Transverse colon (tissue), 4 donors: ENCODE measurements around the gene QDPR. TPM values are rescaled to one million over a fixed set of nuclear protein-coding genes. Genes with fewer than 3 reads are reported as not detected.

Experiments used
- DNase-seq: peaks from one replicate; pipeline ENCODE4 v3.0.0-alpha.2; 2019
- H3K27ac ChIP-seq, 4 donors: fragments of 200-600 bp; sonication (generic); 2 replicates each; pipeline ENCODE4 v1.5.1; 2016 to 2018; ENCODE audit warnings: inconsistent platforms in 4 of 4
- H3K27me3 ChIP-seq: fragments of 200-600 bp; sonication (generic); 2 replicates; pipeline ENCODE4 v1.5.1; 2017; ENCODE audit warnings: inconsistent platforms
- H3K36me3 ChIP-seq, 4 donors: fragments of 200-600 bp; sonication (generic); 2 replicates each; pipeline ENCODE4 v1.5.1; 2017 to 2019; ENCODE audit warnings: inconsistent platforms in 4 of 4
- H3K4me1 ChIP-seq, 4 donors: fragments of 200-600 bp; sonication (generic); 2 replicates each; pipeline ENCODE4 v1.5.1; 2017 to 2020; ENCODE audit warnings: inconsistent platforms in 4 of 4
- H3K4me3 ChIP-seq, 4 donors: fragments of 200-600 bp; sonication (generic); 1 replicate in 1 of 4; 2 replicates in 3 of 4; pipeline versions ENCODE4 v1.5.1 to v1.6.1; 2017 to 2019; ENCODE audit warnings: inconsistent platforms in 4 of 4
- H3K9me3 ChIP-seq, 2 donors: fragments of 200-600 bp; sonication (generic); 2 replicates each; pipeline ENCODE4 v1.5.1; 2017 to 2019; ENCODE audit warnings: inconsistent platforms in 2 of 2
- CTCF ChIP-seq, 5 experiments: fragments of 200-600 bp in 3 of 5; fragments of 450-650 bp in 2 of 5; sonication (generic) in 3 of 5; IDR thresholded peaks; 1 replicate in 2 of 5; 2 replicates in 3 of 5; pipeline ENCODE4 v1.5.1; 2016 to 2017; ENCODE audit warnings: antibody characterized with exemption in 5 of 5, inconsistent platforms in 3 of 5, mild to moderate bottlenecking in 2 of 5, moderate library complexity in 1 of 5
- EP300 ChIP-seq: sonication (generic); formaldehyde crosslinking; IDR thresholded peaks from one replicate; pipeline ENCODE4 v1.6.1; 2017; ENCODE audit warnings: antibody characterized with exemption, low read depth
- POLR2A ChIP-seq: fragments of 450-650 bp; IDR thresholded peaks from one replicate; pipeline ENCODE4 v1.6.1; 2016; ENCODE audit warnings: antibody characterized with exemption, mild to moderate bottlenecking, moderate library complexity
- POLR2AphosphoS5 ChIP-seq, 3 donors: sonication (generic); formaldehyde crosslinking; IDR thresholded peaks; one replicate each; pipeline ENCODE4 v1.6.1; 2016; ENCODE audit warnings: antibody characterized with exemption in 3 of 3
- WGBS, 2 donors: methylation state at CpG; one replicate each; pipeline ENCODE4 v1.1.5; 2018; ENCODE audit warnings: low coverage in 1 of 2; 5-methylcytosine and 5-hydroxymethylcytosine counted together
- in situ Hi-C, 4 donors: fragments of 200-750 bp; cut with MboI; loops; one replicate each; pipeline versions ENCODE4 v1.15.0 to v1.15.1; 2017; ENCODE audit warnings: low sequenced_read_pairs in 3 of 4, low pct_ligation_motif_present in 1 of 4, low pct_unique_long_range_greater_than_20kb in 1 of 4
- intact Hi-C: fragments of 100-400 bp; cut with DNase I; formaldehyde crosslinking; loops from one replicate; pipeline ENCODE4 v1.15.1; 2023; ENCODE audit warnings: low total_unique reads
- total RNA-seq, 4 donors: library from RNA; depleted of rRNA; stranded (reverse); fragments of >200 nt; gene quantifications; one replicate each; pipeline ENCODE4 v1.1.0, GENCODE V29; 2016

QDPR gene
- total RNA-seq, 4 donors from 2014 or later = 11.4 to 32.4 (median 13.0) TPM; not detected in 1

- no peak for TF ChIP-seq POLR2A
- TF ChIP-seq EP300 = no peak
- no peak for TF ChIP-seq POLR2AphosphoS5 (IDR thresholded peaks at IDR 0.05)
- TF ChIP-seq CTCF (IDR thresholded peaks at IDR 0.05) = no peak
- Histone ChIP-seq H3K4me3 (no peak overlapping the region), H3K4me1 (peaks cover 0 to 8% (median 0%) of the 10 kb centered on the region in 4 donors), H3K36me3 (peaks cover 0 to 16% (median 8%) of the 10 kb centered on the region in 4 donors), H3K9me3 (no peaks in the 10 kb centered on the region), H3K27ac (no peak overlapping the region), H3K27me3 (no peaks in the 10 kb centered on the region)
- no peak for DNase-seq
- whole genome bisulfite sequencing, 2 donors = 86 to 100% methylated on average over 1 to 10 of the region's 10 CpGs
- in situ Hi-C loops (no loop called here), intact Hi-C loops (no loop called here)
Measured at GRCh38 chr4:17494258-17495190, 17.4 kb downstream of the QDPR start.

GRCh38 chr4:17493619-17494018 lies 18.3 kb downstream of the QDPR start:
- in situ Hi-C loops (no loop called here), intact Hi-C loops (no loop called here)
- WGBS, 2 donors = 61% methylated on average over 4 of the region's 4 CpGs; no CpG with 5 or more reads in 1 of the 2 donors
- H3K9me3 ChIP-seq = no peaks in the 10 kb centered on the region
- H3K4me3 ChIP-seq = no peak overlapping the region
- no peak overlapping the region for H3K27ac ChIP-seq
- no peaks in the 10 kb centered on the region for H3K27me3 ChIP-seq
- peaks cover 0 to 14% (median 7%) of the 10 kb centered on the region in 4 donors for H3K36me3 ChIP-seq
- H3K4me1 ChIP-seq = peaks cover 0 to 8% (median 0%) of the 10 kb centered on the region in 4 donors
- no peak for DNase-seq
- TF ChIP-seq CTCF (IDR thresholded peaks at IDR 0.05) (no peak), POLR2AphosphoS5 (IDR thresholded peaks at IDR 0.05) (no peak), EP300 (no peak), POLR2A (no peak)

- 81% methylated on average over 2 of the region's 2 CpGs; no CpG with 5 or more reads in 1 of the 2 donors for WGBS, 2 donors
- Histone ChIP-seq H3K27ac (no peak overlapping the region), H3K9me3 (no peaks in the 10 kb centered on the region), H3K36me3 (peaks cover 0 to 15% (median 7%) of the 10 kb centered on the region in 4 donors), H3K4me1 (peaks cover 0 to 8% (median 0%) of the 10 kb centered on the region in 4 donors), H3K4me3 (no peak overlapping the region), H3K27me3 (no peaks in the 10 kb centered on the region)
- intact Hi-C loops = no loop called here
- TF ChIP-seq CTCF (IDR thresholded peaks at IDR 0.05) = no peak
- no peak for TF ChIP-seq EP300
- TF ChIP-seq POLR2AphosphoS5 (IDR thresholded peaks at IDR 0.05) = no peak
- TF ChIP-seq POLR2A = no peak
- no peak for DNase-seq
- in situ Hi-C loops = no loop called here
Measured at GRCh38 chr4:17492876-17493275, 19.0 kb downstream of the QDPR start.

- in situ Hi-C loops (no loop called here), intact Hi-C loops (no loop called here)
- no peak for TF ChIP-seq POLR2A
- no peak for TF ChIP-seq EP300
- no peak for TF ChIP-seq CTCF (IDR thresholded peaks at IDR 0.05)
- TF ChIP-seq POLR2AphosphoS5 (IDR thresholded peaks at IDR 0.05) = no peak
- H3K36me3 ChIP-seq = peaks cover 0 to 18% (median 6%) of the 10 kb centered on the region in 4 donors
- H3K9me3 ChIP-seq = no peaks in the 10 kb centered on the region
- no peak overlapping the region for H3K27ac ChIP-seq
- H3K27me3 ChIP-seq = no peaks in the 10 kb centered on the region
- H3K4me3 ChIP-seq = no peak overlapping the region
- WGBS, 2 donors = 20 to 72% methylated on average over 1 to 12 of the region's 15 CpGs
- no peak for DNase-seq
- peaks cover 0 to 8% (median 0%) of the 10 kb centered on the region in 4 donors for H3K4me1 ChIP-seq
Measured at GRCh38 chr4:17492058-17492741, 19.7 kb downstream of the QDPR start.
